Ishikawa (cell line): ENCODE measurements around the gene MYZAP.

ENCODE experiments used
- FOXM1 ChIP-seq: IDR thresholded peaks from 2 replicates; pipeline ENCODE4 v1.6.1; 2012; ENCODE audit warnings: low read depth, borderline replicate concordance
- RAD21 ChIP-seq: IDR thresholded peaks from 2 replicates; pipeline ENCODE4 v1.6.1; 2012; ENCODE audit warnings: low read depth
- USF1 ChIP-seq: IDR thresholded peaks from 2 replicates; pipeline ENCODE4 v1.6.1; 2012

DNA sequence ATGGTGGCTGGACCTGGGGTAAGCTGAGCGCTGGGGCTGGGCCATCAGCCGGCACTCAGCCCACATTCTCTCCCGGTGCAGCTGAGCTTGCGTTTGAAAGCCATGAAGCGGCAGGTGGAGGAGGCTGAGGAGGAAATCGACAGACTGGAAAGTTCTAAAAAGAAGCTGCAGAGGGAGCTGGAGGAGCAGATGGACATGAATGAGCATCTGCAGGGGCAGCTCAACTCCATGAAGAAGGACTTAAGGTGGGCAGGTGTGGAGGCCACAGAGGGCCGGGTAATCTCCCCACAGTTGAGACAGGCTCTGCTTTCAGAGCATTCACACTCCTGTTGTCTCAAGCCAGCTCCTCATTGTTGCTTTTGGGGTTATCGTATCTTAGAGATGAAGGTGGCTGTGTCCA, 45.7 kb upstream of the MYZAP start:
- TF ChIP-seq FOXM1 (no peak), RAD21 (no peak), USF1 (no peak)
